H4 (cell line): Measurements from ENCODE around the gene CFAP77. TPM values are rescaled to one million over a fixed set of nuclear protein-coding genes. Genes with fewer than 3 reads are reported as not detected.

Experiments
- DNase-seq: peaks from one replicate; pipeline ENCODE4 v3.0.0-alpha.2; 2015; ENCODE audit warnings: low spot score
- total RNA-seq: library from RNA; depleted of rRNA; stranded (reverse); fragments of >200 nt; shearing (Covaris generic); gene quantifications from 2 replicates; pipeline ENCODE4 v1.2.3, GENCODE V29; 2014

Gene CFAP77
- total RNA-seq, 1 experiment from 2014 or later, result not detected

- DNase-seq, result no peak
Measured at GRCh38 chr9:132582276-132582785, 172.3 kb downstream of the CFAP77 start, which contains the start of gene BARHL1. Gene BARHL1 (plus strand): TSS chr9:132582606. CDS start chr9:132582798, 192 bp downstream.

- DNase-seq, result no peak
Measured at GRCh38 chr9:132582786-132583583, 173.0 kb downstream of the CFAP77 start.

GRCh38 chr9:132583584-132584304, 173.7 kb downstream of the CFAP77 start:
- DNase-seq, result no peak

GRCh38 chr9:132584601-132585560, 174.9 kb downstream of the CFAP77 start:
- peak; percentile 19 for DNase-seq

GRCh38 chr9:132585954-132586829, 176.2 kb downstream of the CFAP77 start:
- no peak for DNase-seq

GRCh38 chr9:132586830-132587591, 177.0 kb downstream of the CFAP77 start:
- no peak for DNase-seq

- DNase-seq, result no peak
Measured at GRCh38 chr9:132587592-132587955, 177.6 kb downstream of the CFAP77 start.

GRCh38 chr9:132588098-132588497, 178.1 kb downstream of the CFAP77 start:
- DNase-seq, result no peak

GRCh38 chr9:132588501-132589147, 178.6 kb downstream of the CFAP77 start:
- DNase-seq, result no peak

- no peak for DNase-seq
Measured at GRCh38 chr9:132589148-132590036, 179.4 kb downstream of the CFAP77 start.

- DNase-seq, result no peak
Measured at GRCh38 chr9:132590037-132590317, 180.0 kb downstream of the CFAP77 start.

GRCh38 chr9:132590318-132591182, 180.5 kb downstream of the CFAP77 start:
- no peak for DNase-seq

- no peak for DNase-seq
Measured at GRCh38 chr9:132591244-132591643, 181.2 kb downstream of the CFAP77 start.

- DNase-seq, result no peak
Measured at GRCh38 chr9:132591751-132592314, 181.8 kb downstream of the CFAP77 start.

- DNase-seq, result no peak
Measured at GRCh38 chr9:132592451-132592850, 182.4 kb downstream of the CFAP77 start.

GRCh38 chr9:132594412-132594811, 184.4 kb downstream of the CFAP77 start:
- DNase-seq, result no peak

GRCh38 chr9:132595319-132595718, 185.3 kb downstream of the CFAP77 start:
- no peak for DNase-seq
